ENCODE results near the gene HTR5A. TPM values are rescaled to one million over a fixed set of nuclear protein-coding genes. Genes with fewer than 3 reads are reported as not detected.
A peak's percentile ranks its signal among the peaks of the same experiment; 100 is the strongest.

HTR5A gene
- total and polyA plus RNA-seq, 2 of the 13 experiments (the other 11 are each of a cell fraction or from before 2014, with no cell fraction given) = not detected

DNA sequence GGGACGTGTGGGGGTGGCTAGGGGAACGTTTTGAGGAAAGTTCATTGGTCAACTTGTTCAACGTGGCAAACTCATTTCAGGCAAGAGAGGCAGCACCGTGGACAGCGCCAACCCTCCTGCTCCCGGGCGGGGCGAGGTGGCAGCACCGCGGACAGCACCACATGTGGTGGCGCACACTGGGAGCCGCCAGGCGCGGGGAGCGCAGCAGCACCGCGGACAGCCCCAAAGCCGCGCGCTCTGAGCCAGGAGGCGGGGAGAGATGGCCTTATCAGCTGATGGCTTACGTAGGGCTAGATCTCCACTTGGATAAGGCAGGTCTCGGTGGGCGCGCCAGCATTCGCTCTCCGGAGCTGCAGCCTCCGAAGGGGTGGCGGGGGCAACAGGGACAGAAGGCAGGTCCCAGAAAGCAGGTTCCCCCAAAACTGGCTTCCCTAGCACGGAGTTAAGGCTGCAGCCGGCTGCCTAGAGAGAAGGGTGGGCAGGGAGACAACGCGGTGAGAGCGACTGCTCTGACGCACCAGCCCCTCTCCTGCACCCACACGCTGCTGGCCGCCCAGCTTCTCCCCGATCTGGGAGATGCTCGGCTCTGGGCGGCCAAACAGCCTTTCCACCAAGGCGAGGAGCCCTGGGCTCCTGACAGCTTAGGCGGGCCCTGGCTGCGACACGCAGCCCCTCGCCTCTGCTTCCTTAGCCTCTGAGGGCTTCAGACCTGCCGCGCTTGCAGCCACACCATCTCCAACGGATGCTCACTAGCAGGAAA, at the start of gene HTR5A (continued):
- no peak; the same call in 1 of the 2 replicates for TF ChIP-seq SIN3B (IDR thresholded peaks at IDR 0.05; ENCODE audit: low read length)
- peak; percentile 94 for TF ChIP-seq ZNF263 (CRISPR knock-in tag; IDR thresholded peaks at IDR 0.05)
- no peak for TF ChIP-seq NFE2L2 (IDR thresholded peaks at IDR 0.05; ENCODE audit: low read length)
- peak; percentile 100 for TF ChIP-seq TGIF2 (CRISPR knock-in tag; IDR thresholded peaks at IDR 0.05)
- no peak for TF ChIP-seq HDAC6 (IDR thresholded peaks at IDR 0.05; ENCODE audit: low read depth, low read length)
- TF ChIP-seq ATF7 (IDR thresholded peaks at IDR 0.05) = no peak
- TF ChIP-seq ATF7 (CRISPR knock-in tag; IDR thresholded peaks at IDR 0.05) = peak; percentile 97
- peak; percentile 74 for TF ChIP-seq NFYB (CRISPR knock-in tag; IDR thresholded peaks at IDR 0.05)
- no peak for TF ChIP-seq ZFP36 (IDR thresholded peaks at IDR 0.05; ENCODE audit: borderline replicate concordance, low read depth, low read length, partially characterized antibody)
- TF ChIP-seq ZFP82 (CRISPR knock-in tag; IDR thresholded peaks at IDR 0.05; ENCODE audit: borderline replicate concordance) = peak; percentile 100
- peak; percentile 100 for TF ChIP-seq ZNF816 (CRISPR knock-in tag; IDR thresholded peaks at IDR 0.05; ENCODE audit: borderline replicate concordance)
- TF ChIP-seq NCOR1 (IDR thresholded peaks at IDR 0.05; ENCODE audit: borderline replicate concordance, low read length) = no peak
- TF ChIP-seq HOXD1 (CRISPR knock-in tag; IDR thresholded peaks at IDR 0.05) = peak; percentile 100
- peak; percentile 91 for TF ChIP-seq PRDM15 (CRISPR knock-in tag; IDR thresholded peaks at IDR 0.05)
- TF ChIP-seq NFKBIZ (CRISPR knock-in tag; IDR thresholded peaks at IDR 0.05) = peak; percentile 100
- peak; percentile 99 for TF ChIP-seq ZNF205 (CRISPR knock-in tag; IDR thresholded peaks at IDR 0.05)
- TF ChIP-seq LBX2 (CRISPR knock-in tag; IDR thresholded peaks at IDR 0.05; ENCODE audit: borderline replicate concordance) = peak; percentile 100
- TF ChIP-seq ZMAT3 (CRISPR knock-in tag; conservative IDR thresholded peaks at IDR 0.05) = peak; percentile 100
- TF ChIP-seq ZNF674 (CRISPR knock-in tag; IDR thresholded peaks at IDR 0.05; ENCODE audit: low read depth) = peak; percentile 100
- no peak for TF ChIP-seq SOX6 (IDR thresholded peaks at IDR 0.05)
- peak; percentile 78 for TF ChIP-seq SOX6 (CRISPR knock-in tag; IDR thresholded peaks at IDR 0.05)
- TF ChIP-seq ZNF556 (CRISPR knock-in tag; IDR thresholded peaks at IDR 0.05; ENCODE audit: borderline replicate concordance) = peak; percentile 100
- peak; percentile 99 for TF ChIP-seq ZNF576 (CRISPR knock-in tag; IDR thresholded peaks at IDR 0.05)
- peak; percentile 99 for TF ChIP-seq ATAD3A (CRISPR knock-in tag; IDR thresholded peaks at IDR 0.05)
- TF ChIP-seq RARA (CRISPR knock-in tag; IDR thresholded peaks at IDR 0.05) = peak; percentile 97
- no peak for TF ChIP-seq U2AF1 (optimal IDR thresholded peaks at IDR 0.05; ENCODE audit: low read depth, low read length)
- TF ChIP-seq ZNF451 (CRISPR knock-in tag; IDR thresholded peaks at IDR 0.05) = peak; percentile 100
- peak; percentile 94 for TF ChIP-seq ZNF777 (CRISPR knock-in tag; IDR thresholded peaks at IDR 0.05)
- peak; percentile 98 for TF ChIP-seq ZNF432 (CRISPR knock-in tag; IDR thresholded peaks at IDR 0.05; ENCODE audit: borderline replicate concordance)
- TF ChIP-seq PPARG (CRISPR knock-in tag; conservative IDR thresholded peaks at IDR 0.05) = peak; percentile 97
